Pancreas (tissue), 10 donors: ENCODE results near the gene BLOC1S5. TPM values are rescaled to one million over a fixed set of nuclear protein-coding genes. Genes with fewer than 3 reads are reported as not detected.

Source experiments
- ATAC-seq, 4 donors: fragments of 200-7000 bp; cut with Tn5 transposase; one replicate each; pipeline versions ENCODE4 v1.8.0 to v1.9.1; 2020; ENCODE audit warnings: mild to moderate bottlenecking in 4 of 4, moderate library complexity in 4 of 4
- DNase-seq, 6 donors: peaks; one replicate each; pipeline ENCODE4 v3.0.0-alpha.2; 2020
- FAIRE-seq: peaks from 2 replicates; lab custom pipeline; 2012; peaks lifted over from hg19 to GRCh38; lab: Jason Lieb, UNC
- H3K27ac ChIP-seq, 4 donors: fragments of 200-600 bp; sonication (generic); 1 replicate in 3 of 4; 2 replicates in 1 of 4; pipeline versions ENCODE4 v1.5.0 to v1.8.0; 2020
- H3K27me3 ChIP-seq, 4 donors: fragments of 200-600 bp; one replicate each; pipeline ENCODE4 v1.8.0; 2021
- H3K36me3 ChIP-seq, 3 donors: fragments of 200-600 bp; sonication (generic) in 1 of 3; one replicate each; pipeline versions ENCODE4 v1.5.0 to v1.8.0; 2020 to 2021
- H3K4me1 ChIP-seq, 3 donors: fragments of 200-600 bp; one replicate each; pipeline ENCODE4 v1.8.0; 2021
- H3K4me3 ChIP-seq, 4 donors: fragments of 200-600 bp; sonication (generic) in 2 of 4; one replicate each; pipeline versions ENCODE4 v1.5.0 to v1.8.0; 2020 to 2021
- H3K9me3 ChIP-seq, 4 donors: fragments of 200-600 bp; one replicate each; pipeline ENCODE4 v1.8.0; 2021
- WGBS, 2 donors: extraction: QIAGEN DNeasy Blood & Tissue Kit; methylation state at CpG; one replicate each; pipeline ENCODE4 v1.1.7; 2013; 5-methylcytosine and 5-hydroxymethylcytosine counted together
- intact Hi-C, 3 donors: fragments of 100-400 bp; cut with DNase I; formaldehyde crosslinking; loops; one replicate each; pipeline versions ENCODE4 v1.11.1 to v1.14.2; 2022
- polyA plus RNA-seq, 2 donors: library from polyadenylated mRNA; stranded (reverse); fragments of 200-250 nt; gene quantifications; one replicate each; pipeline ENCODE4 v1.2.3, GENCODE V29; 2013
- total RNA-seq, 6 donors: library from RNA; stranded (reverse); fragmentation: NEBNext Ultra II Directional in 4 of 6; extraction: Animal tissue kit (Norgen Biotek cat#: 25700) in 4 of 6; gene quantifications; one replicate each; pipeline versions ENCODE4 v1.2.1 to v1.2.4, GENCODE V29; 2021 to 2023
- TF ChIP-seq, protein P1 (sequence below), 4 donors: fragments of 200-600 bp; sonication (generic) in 3 of 4; IDR thresholded peaks; one replicate each; pipeline versions ENCODE4 v1.5.0 to v1.8.0; 2021; ENCODE audit warnings: antibody characterized with exemption in 4 of 4
- donor health status: healthy with polysubstance abuse.
- donor health status: DM: no; HTN: no; CAD: no; lungs with moderate emphysema.
- donor health status: DM: no; HTN: no; CAD: no.
- donor health status: control.
- donor health status: control.
- donor health status: Bipolar disorder and iron deficiency.
- donor health status: DM: yes; HTN: yes; CAD: no.
- donor health status: DM: no; HTN: no; CAD: no.
- donor health status: DM: no; HTN: no; CAD: no.
- donor health status: DM: yes; HTN: yes; CAD: no.

BLOC1S5 gene
- total and polyA plus RNA-seq, 8 donors, result 2.6 to 9.0 (median 4.5) TPM

DNA sequence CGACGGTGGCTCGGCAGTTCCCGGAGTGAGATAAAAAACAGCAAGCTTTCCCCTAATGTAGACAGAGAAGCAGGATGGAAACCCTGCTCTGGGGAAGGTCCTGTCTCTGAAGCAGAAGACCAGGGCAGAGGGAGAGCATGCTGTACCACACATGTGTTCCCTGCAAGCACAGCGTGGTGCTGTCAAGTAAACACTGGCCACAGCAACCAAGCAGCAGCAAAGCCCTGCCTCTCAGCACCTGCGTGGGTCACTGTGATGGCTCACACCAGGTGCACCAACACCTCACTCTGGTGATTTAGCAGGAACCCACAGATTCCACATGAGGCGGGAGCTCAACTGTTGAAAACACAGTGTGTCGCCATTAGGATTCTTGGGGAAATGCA lies 88.4 kb downstream of the BLOC1S5 start:
- intact Hi-C loops, result no loop called here
- DNase-seq (no peak), FAIRE-seq (no peak), ATAC-seq (peak; percentile 35 to 56 (median 50))
- peak overlapping the region in 2 of 4 donors; percentile 25 to 30 for H3K27ac ChIP-seq
- no peak overlapping the region for H3K4me3 ChIP-seq
- TF ChIP-seq, protein P1, sequence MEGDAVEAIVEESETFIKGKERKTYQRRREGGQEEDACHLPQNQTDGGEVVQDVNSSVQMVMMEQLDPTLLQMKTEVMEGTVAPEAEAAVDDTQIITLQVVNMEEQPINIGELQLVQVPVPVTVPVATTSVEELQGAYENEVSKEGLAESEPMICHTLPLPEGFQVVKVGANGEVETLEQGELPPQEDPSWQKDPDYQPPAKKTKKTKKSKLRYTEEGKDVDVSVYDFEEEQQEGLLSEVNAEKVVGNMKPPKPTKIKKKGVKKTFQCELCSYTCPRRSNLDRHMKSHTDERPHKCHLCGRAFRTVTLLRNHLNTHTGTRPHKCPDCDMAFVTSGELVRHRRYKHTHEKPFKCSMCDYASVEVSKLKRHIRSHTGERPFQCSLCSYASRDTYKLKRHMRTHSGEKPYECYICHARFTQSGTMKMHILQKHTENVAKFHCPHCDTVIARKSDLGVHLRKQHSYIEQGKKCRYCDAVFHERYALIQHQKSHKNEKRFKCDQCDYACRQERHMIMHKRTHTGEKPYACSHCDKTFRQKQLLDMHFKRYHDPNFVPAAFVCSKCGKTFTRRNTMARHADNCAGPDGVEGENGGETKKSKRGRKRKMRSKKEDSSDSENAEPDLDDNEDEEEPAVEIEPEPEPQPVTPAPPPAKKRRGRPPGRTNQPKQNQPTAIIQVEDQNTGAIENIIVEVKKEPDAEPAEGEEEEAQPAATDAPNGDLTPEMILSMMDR (IDR thresholded peaks at IDR 0.05), result no peak
- no peaks in the 10 kb centered on the region for H3K9me3 ChIP-seq
- H3K36me3 ChIP-seq, result no peaks in the 10 kb centered on the region
- WGBS, 2 donors, result 31 to 34% methylated on average over 8 of the region's 8 CpGs
- H3K4me1 ChIP-seq, result peaks cover 0 to 6% (median 0%) of the 10 kb centered on the region in 3 donors
- no peaks in the 10 kb centered on the region for H3K27me3 ChIP-seq

DNA sequence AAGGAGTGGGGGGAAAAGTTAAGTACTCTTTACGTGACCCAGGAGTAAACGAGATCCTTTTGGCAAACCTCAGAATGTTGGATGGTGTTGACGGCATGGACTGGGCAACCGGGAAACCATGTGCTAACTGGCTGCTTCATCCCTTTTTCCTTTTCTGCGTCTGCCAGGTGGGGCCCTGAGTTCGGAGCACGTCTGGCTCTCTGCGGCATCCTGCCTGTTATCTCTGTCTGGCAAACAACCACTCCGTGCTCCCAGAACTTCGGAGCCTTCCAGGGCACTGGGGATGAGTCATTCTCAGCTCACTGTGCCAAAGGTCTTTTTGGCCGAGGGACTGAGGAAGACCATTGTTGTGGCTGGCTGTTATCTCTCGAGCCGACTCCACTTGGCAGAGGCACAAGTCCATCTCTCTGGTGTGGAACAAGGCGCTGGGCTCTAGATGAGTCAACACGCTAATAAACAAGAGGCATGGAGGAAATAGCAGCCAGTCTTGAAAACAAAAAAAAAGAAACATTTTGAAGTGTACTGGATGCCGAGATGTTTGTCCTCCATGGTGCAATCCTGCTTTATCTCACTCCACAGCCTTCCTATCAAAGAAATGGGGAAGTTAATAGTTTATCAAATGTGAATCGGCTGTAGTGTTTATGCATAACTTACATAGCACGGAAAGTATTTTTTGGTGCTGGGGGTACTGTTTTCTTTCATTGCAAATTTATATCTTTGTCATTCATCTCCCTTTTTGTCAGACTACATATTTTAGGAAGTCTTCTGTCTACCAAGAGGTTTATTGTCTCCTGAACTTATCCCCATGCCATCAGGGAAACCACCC lies 89.0 kb downstream of the BLOC1S5 start:
- intact Hi-C loops, result no loop called here
- Histone ChIP-seq H3K4me1 (peaks cover 0 to 6% (median 0%) of the 10 kb centered on the region in 3 donors), H3K4me3 (peak overlapping the region in 1 of 4 donors; percentile 1), H3K9me3 (no peaks in the 10 kb centered on the region), H3K27me3 (no peaks in the 10 kb centered on the region), H3K27ac (peak overlapping the region in 2 of 4 donors; percentile 25 to 30), H3K36me3 (no peaks in the 10 kb centered on the region)
- DNase-seq (peak; percentile 55 to 73 (median 64)), ATAC-seq (peak; percentile 89 to 96 (median 93)), FAIRE-seq (no peak)
- 11 to 19% methylated on average over 18 of the region's 18 CpGs for WGBS, 2 donors
- TF ChIP-seq, protein P1 (IDR thresholded peaks at IDR 0.05), result no peak

DNA sequence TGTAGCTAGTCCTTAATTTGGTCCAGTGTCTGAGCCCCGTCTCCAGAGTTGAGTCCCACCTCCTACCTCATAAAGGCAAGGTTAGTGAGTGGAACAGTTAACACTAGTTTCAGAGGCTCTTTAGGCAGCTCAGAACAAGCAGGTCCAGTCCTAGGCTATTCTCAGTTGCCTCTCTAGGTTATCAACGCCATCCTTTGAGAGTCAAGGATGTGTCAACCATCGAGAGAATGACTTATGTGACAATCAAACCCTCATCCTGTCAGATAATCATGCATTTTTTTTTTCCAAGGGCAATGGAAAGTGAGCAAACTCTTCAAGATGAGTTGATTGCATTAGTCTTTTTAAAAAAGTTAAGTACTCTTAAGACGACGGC lies 89.6 kb downstream of the BLOC1S5 start:
- 63 to 72% methylated on average over 5 of the region's 5 CpGs for WGBS, 2 donors
- no peak overlapping the region for H3K27ac ChIP-seq
- no peak for ATAC-seq

DNA sequence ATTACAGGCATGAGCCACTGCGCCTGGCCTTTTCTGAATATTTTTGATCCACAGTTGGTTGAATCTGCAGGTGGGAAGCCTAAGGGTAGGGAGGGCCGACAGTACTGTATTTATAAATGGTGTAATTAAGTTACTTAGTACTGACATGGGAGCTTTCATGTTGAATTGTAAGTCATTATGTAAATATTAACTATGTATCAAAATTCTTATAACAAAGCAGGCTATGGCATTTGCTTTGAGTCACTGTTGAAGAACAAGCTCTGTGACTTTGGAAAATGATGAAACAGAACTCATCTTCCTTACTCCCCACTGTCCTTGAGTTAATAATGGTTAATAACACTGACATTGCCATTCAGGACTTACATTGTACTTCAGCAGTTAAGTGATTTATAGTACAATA lies 90.6 kb downstream of the BLOC1S5 start:
- Histone ChIP-seq H3K4me3 (no peak overlapping the region), H3K4me1 (peaks cover 0 to 6% (median 0%) of the 10 kb centered on the region in 3 donors), H3K27ac (no peak overlapping the region), H3K27me3 (no peaks in the 10 kb centered on the region), H3K36me3 (no peaks in the 10 kb centered on the region), H3K9me3 (no peaks in the 10 kb centered on the region)
- intact Hi-C loops, result no loop called here
- DNase-seq, result no peak
- 80 to 85% methylated on average over 2 of the region's 2 CpGs for WGBS, 2 donors
- FAIRE-seq, result no peak
- TF ChIP-seq, protein P1 (IDR thresholded peaks at IDR 0.05), result no peak
- ATAC-seq, result no peak

More for the DNA sequence above, 89.6 kb downstream of the BLOC1S5 start:
- Histone ChIP-seq H3K4me3 (no peak overlapping the region), H3K36me3 (no peaks in the 10 kb centered on the region), H3K27me3 (no peaks in the 10 kb centered on the region), H3K9me3 (no peaks in the 10 kb centered on the region), H3K4me1 (peaks cover 0 to 6% (median 0%) of the 10 kb centered on the region in 3 donors)
- FAIRE-seq (no peak), DNase-seq (no peak)
- intact Hi-C loops, result no loop called here
- TF ChIP-seq, protein P1 (IDR thresholded peaks at IDR 0.05), result no peak

DNA sequence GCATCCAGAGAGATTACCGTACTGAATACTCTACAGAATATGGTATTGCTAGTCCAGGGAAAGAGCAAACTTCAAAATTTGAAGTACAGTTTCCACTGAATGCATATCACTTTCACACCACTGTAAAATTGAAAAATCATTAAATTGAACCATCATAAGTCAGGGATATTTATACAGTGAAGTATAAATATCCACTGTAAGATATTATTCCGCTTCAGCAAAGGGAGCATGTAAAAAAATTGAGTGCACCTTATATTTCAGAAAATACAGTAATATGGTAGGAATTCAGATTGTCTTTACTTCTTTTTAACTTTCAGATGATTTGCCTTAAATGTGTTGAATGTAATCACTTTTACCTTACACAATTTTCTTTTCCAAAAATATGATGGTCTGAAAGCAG lies 92.7 kb downstream of the BLOC1S5 start:
- TF ChIP-seq, protein P1 (IDR thresholded peaks at IDR 0.05), result no peak
- Histone ChIP-seq H3K4me1 (peaks cover 0 to 6% (median 0%) of the 10 kb centered on the region in 3 donors), H3K9me3 (no peaks in the 10 kb centered on the region), H3K27me3 (no peaks in the 10 kb centered on the region), H3K27ac (no peak overlapping the region), H3K4me3 (no peak overlapping the region), H3K36me3 (no peaks in the 10 kb centered on the region)
- intact Hi-C loops, result no loop called here
- ATAC-seq (no peak), DNase-seq (no peak), FAIRE-seq (no peak)
- WGBS, 2 donors, result 98% methylated on average over 2 of the region's 2 CpGs
